Retinal pigment epithelial cell (primary cell): ENCODE data around the gene CCNB3.

Experiments
- DNase-seq: peaks from one replicate; pipeline ENCODE4 v3.0.0-alpha.2; 2010; ENCODE audit warnings: low read depth
- H3K4me3 ChIP-seq: 2 replicates; pipeline ENCODE4 v1.5.1; 2011; ENCODE audit warnings: mild to moderate bottlenecking, low read length, control low read depth, moderate library complexity
- CTCF ChIP-seq: conservative IDR thresholded peaks from 2 replicates; pipeline ENCODE4 v1.5.1; 2011; ENCODE audit warnings: low read depth, low read length, control low read depth, inconsistent platforms

The CCNB3 gene

DNA sequence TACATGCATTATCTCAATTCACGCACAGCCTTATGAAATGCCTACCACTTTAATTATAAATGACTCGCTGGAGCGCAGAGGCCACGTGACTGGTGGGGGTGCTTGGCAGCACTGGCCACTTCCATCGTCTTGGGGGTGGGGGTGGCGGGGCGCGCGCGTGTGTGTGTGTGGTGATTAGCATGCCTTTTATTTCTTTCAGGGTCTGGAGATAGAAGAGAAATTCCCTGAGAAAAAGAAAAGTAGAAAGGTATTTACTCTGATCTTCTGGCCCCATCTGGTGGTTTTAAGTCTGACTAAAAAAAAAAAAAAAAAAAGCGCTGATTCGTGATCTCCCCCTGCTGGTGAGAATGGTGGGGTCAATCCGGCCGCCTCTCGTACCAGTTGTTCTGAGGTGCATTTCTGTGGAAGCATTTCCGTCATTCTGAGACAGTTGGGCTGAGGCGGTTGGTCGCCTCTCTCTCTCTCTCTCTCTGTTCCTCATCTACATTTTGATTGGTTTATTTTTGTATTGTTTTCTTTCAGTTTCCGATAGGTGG is at the start of gene CCNB3:
Gene CCNB3, plus strand, starts transcription at position 402 of the 536 bp plus-strand sequence. CDS start 80,399 bp downstream, outside the sequence.
- peak; percentile 69 for TF ChIP-seq CTCF
- DNase-seq = peak; percentile 45
- H3K4me3 ChIP-seq = peak within 1 kb of the TSS; percentile 30

DNA sequence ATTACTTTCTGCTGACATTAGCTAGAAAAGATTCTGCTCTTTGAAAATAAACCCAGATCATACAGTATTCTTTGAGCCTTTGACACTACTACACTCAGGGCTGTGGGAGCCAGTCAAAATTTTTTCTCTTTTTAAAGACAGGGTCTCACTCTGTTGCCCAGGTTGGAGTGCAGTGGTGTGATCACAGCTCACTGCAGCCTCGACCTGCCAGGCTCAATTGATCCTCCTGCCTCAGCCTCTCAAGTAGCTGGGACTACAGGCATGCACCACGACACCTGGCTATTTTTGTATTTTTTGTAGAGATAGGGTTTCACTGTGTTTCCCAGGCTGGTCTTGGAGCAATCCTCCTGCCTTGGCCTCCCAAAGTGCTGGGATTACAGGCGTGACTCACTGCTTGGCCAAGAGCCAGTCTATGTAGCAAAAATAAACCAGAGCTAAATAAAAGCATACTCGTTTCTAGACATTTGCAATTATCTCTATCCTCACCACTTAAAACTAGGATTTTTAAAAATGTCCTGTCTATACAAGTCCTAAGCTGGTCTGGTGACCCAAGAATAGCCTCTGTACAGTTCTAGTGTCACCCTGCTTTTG is 46.9 kb upstream of the CCNB3 start:
- TF ChIP-seq CTCF = no peak

GRCh38 chrX:50158593-50158992 is 46.0 kb upstream of the CCNB3 start:
- DNase-seq = no peak
- no peak overlapping the region for H3K4me3 ChIP-seq
- TF ChIP-seq CTCF = no peak

More for the DNA sequence above, 46.9 kb upstream of the CCNB3 start:
- no peak for DNase-seq
- no peak overlapping the region for H3K4me3 ChIP-seq

DNA sequence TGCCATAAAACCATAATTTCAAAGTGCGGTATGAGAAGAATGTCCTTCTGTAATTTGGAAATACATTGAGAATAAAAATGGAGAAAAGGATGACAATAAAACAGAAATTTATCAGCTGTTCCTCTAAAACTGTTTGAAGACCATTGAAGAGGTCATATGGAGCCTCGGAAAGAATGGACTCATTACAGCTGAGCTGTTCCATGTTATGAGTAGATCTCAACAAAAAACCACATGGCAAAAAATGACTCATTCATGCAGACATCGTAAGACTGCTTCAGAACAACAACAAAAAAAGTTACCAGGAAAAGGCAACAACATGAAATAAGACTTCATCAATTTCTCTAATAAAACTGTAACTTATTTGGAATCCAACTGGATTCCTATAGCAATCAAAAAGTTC is 43.4 kb upstream of the CCNB3 start:
- no peak for TF ChIP-seq CTCF
- no peak for DNase-seq
- H3K4me3 ChIP-seq = no peak overlapping the region

DNA sequence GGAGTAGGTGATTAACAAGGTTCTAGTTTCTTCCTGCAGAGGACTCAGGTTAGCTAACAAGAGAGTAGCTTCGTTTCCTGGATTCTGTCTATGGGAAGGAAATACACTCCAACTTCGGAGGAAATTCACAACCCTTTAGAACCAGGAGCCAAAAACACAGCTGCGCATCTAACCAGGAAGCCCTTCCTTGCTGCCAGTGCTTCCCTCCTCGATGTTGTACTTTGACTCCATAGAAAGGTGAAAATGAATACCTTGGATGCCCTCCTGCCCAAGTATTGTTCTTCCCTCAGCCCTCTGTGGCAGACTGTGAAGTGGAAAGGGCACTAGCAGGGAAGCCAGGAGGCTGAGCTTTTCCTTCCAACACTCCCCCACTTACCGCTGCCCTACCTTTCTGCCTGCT is 38.8 kb upstream of the CCNB3 start:
- no peak for DNase-seq
- H3K4me3 ChIP-seq = no peak overlapping the region
- TF ChIP-seq CTCF = no peak

GRCh38 chrX:50167366-50167765 is 37.2 kb upstream of the CCNB3 start:
- TF ChIP-seq CTCF = no peak
- DNase-seq = no peak
- H3K4me3 ChIP-seq = no peak overlapping the region

- DNase-seq = no peak
- no peak for TF ChIP-seq CTCF
- H3K4me3 ChIP-seq = no peak overlapping the region
Observed at GRCh38 chrX:50168241-50168687, 36.3 kb upstream of the CCNB3 start.
